HG02943 (cell line): ENCODE measurements around the gene DIAPH3.

ENCODE experiments used
- ATAC-seq: cut with Tn5 transposase; IDR thresholded peaks from one replicate; pipeline ENCODE4 v1.9.1; 2021; ENCODE audit warnings: mild to moderate bottlenecking, low read depth, moderate library complexity; ENCODE audit not compliant: unreplicated experiment

DIAPH3 gene

DNA sequence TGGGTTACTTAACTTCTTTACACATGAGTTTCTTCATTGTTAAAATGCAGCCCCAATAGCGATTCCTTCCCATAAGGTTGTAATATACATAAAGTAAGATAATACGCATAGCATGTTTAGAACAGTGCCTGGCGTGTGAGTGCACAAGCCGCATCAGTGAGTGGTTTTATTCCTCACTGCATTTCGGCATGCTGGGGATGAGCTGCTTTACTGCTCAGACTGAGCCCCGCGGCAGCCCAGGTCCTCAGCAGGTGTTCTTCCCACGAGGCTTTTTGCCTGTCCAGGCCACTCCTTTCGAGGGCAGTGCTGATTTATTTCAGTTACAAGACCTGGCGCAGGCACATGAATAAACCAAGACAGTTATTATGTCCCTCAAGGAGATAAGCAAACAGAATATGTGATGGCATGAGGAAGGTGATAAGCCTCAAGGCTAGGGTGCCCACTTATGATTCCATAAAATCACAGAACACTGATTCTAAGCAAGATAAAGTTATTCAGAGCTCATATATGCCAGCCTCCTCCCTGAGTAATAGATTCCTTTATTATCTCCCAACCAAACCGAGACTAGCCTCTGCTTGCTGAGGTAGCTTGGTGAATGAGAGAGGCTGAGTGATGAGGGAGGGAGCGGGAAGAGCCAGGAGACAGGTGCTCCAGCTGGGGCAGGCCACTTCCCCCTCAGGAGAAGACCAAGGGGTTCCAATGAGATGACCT is 505.5 kb downstream of the DIAPH3 start:
- no peak for ATAC-seq

DNA sequence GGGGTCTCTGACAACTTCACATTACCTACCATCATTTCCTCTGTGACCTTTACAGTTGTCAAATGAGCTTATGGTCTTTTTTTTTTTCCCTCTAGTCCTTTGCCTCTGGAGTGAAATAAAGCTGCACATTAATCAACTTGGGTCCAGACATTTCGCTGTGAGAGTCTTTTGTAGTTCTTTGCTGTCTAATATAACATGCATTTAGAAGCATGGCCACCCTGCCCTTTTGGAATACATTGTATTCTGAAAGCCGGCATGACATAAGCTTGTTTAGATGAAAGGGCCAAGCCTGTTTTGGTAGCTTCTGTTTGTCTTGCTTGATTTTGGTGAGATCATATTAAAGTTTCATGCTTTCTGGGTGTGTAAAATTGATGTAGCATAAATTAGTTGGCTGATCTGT is 509.8 kb downstream of the DIAPH3 start:
- no peak for ATAC-seq

DNA sequence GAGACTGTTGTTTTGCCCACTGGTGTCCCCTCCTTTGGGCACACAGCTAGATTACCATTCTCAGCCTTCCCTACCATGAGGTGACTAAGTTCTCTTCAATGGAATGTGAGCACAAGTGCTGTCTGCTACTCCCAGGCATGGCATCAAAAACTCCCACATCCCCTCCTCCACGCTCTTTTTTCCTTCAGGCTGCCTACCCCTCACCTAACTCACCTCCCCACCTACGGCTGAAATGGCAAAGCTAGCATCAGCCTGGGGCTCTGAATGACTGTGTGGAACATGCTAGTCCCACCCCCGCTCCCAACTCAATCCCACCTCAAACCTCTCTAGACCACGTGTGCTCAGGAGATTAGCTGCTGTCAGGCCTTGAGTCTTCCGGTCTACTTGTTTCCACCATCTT is 512.2 kb downstream of the DIAPH3 start:
- no peak for ATAC-seq

DNA sequence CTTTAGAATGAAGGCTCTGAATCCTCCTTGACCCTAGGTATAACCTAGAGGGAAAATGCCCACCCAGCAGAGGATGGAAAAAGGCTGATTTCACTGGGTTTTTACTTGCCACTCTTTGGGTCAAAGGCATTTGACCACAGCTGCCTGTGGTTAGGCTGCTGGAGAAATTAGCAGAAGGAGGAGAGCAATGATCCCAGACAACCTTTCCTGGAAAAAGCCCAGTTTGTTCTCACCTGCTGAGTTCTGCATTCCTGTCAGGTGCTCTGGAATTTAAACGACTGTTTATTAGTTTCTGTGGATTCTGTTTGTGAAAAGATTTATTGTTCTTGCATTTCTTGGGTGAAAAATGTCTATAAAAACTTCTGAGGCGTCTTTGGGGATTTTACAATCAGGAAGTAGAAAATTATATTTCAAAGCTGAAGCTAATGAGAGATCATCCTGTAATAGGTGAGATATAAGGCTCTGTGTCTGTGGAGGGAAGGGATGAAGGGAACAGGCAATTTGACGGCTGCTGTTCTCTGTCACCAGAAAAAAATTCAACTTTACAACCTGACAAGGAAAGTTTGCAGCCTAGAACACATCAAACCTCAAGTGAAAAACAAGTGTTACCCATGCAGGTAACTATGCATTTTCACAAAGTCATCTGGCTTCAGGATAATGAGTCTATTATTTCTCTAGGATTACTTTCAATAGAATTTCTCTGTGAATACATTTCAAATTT is 519.7 kb downstream of the DIAPH3 start:
- no peak for ATAC-seq

DNA sequence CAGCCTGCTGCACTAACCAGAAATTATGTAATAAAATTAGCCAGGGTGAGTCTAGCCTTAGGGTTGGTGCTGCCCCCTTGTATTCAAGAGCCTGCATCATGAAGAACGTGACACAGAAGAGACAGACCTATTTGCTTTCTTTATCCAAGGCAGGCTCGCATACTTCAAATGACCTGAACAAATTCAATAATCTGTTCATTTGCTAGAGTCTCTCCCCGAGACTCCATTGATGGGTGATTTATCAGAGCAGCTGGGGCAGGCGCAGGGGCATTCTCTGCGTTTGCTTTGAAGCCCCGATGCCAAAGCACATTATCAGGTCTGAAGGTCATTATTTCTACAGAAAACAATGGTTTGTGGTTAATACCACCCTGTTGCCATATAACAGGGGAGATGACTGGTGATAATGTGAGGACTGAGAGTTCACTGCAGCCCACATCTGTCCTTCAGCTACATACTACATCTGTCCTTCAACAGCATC is 520.3 kb downstream of the DIAPH3 start:
- no peak for ATAC-seq

DNA sequence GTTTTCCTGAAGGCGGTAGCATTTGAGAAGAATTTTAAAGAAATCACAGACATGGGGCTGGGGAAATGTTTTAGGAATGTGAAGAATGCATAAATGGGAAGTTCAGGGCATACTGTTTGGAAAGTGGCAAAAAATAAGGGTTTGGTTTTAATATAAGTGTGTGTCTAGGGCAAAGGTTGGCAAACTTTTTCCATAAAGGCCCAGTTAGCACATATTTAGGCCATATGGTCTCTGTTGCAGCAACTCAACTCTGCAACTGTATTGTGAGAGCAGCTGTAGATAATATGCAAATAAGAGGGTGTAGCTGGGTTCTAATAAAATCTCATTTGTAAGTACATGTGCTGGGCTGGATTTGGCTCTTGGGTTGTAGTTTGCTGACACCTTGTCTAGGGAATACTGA is 521.9 kb downstream of the DIAPH3 start:
- ATAC-seq = no peak

DNA sequence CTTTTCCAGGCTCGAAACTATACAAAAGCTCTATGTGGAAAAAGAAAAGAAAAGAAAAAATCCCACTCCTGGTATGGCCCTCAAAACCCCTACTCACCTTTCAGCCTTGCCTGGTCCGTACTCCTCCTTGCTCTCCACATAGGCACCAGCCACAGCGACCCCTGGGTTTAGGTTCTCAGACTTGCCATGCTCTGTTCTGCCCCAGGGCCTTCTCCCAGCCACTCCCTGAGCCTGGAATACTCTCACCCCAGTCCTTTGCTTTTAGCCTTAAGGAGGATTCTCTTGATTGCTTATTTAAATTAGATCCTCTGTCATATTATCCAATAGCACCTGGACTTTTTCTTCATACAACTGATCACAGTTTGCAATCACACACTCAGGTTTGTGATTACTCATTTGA is 522.5 kb downstream of the DIAPH3 start:
- ATAC-seq = no peak

DNA sequence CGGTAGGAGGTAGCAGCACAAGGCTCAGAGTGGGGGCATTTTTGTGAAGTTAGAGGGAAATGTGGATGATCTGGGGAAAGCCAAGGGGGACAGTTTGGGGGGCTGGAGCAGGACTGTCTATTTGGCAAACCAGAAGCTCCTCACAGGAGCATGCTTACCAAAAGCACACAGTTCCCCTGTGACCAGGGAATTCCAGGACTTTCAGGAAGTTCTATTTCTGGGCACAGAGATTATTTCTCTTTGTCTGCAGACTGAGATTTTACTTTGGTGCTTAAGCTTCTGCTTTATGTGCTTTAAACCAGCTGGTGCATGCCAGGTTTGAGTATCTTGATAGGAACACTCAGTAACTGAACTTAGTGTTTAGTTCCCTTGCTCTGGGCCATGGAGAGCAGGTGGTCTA is 525.3 kb downstream of the DIAPH3 start:
- no peak for ATAC-seq

DNA sequence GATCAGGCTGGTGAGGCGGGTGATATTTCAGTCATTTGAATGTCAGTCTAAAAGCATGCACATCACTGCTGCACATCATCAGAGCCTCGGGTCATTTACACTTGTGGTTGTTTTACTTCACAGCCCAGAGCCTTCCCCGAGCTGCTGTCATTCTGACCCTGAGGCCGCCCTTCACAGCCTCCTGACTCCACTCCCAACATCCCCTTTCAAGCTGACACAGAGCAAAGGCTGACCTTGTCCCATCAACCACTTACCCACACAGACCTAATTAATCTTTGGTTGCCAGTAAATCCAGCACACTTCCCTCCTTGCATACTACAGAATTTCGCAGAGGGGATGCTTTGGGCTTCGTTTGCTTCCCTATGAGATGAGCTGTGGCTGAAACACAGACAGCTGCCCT is 528.1 kb downstream of the DIAPH3 start:
- no peak for ATAC-seq

DNA sequence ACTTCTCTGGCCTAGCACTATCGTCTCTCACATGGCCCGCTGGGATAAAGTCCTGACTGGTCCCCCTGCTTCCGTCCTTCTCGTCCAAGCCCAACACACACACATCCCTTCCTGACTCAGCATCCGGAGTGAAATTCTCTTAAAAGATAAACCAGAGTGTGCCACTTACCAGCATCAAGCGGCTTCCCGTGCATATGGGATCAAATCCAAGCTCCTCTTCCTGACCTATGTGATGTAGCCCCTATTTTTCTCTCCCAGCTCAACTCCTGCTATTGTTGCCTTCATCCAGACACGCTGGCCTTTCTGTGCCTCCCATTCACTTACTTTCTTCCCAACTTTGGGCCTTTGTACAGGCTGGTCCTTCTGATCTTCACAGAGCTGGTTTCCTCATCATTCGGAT is 530.4 kb downstream of the DIAPH3 start:
- ATAC-seq = no peak

DNA sequence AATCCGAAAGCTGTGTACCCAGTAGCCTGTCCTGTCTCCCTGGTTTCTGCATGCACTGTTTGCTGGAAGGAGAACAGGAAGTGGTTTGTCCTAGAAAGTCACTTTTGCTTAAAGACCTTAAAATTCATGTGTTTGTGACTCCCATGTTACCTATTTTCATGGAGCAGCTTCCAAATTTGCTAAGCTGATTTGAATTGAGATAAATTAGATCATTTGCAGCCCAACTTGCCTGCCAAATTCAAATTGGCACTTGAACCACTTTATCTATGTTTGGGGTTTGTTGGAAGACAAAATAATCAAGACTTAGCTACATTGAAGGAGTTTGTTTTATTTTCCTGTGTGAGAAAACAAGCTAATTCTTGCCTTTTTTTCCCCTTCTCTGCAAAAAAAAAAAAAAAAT is 532.5 kb downstream of the DIAPH3 start:
- ATAC-seq = no peak

DNA sequence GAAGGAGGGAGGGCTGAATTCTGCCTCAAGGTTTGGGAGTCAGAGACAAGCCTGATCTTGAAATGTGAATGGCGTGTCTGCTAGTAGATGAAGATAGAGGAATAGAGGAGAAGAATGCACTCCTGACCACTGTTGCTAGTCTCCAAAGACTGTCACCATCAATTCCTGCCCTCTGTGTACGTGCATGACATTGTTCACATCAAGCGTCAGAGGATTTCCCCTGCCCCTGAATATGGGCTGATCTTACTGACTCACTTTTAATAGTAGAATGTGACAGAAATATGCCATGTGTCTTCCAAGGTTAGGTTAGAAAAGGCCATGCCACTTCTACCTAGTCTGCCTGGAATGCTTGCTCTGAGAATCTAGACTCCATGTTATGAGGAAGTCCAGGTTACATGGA is 538.6 kb downstream of the DIAPH3 start:
- ATAC-seq = no peak

DNA sequence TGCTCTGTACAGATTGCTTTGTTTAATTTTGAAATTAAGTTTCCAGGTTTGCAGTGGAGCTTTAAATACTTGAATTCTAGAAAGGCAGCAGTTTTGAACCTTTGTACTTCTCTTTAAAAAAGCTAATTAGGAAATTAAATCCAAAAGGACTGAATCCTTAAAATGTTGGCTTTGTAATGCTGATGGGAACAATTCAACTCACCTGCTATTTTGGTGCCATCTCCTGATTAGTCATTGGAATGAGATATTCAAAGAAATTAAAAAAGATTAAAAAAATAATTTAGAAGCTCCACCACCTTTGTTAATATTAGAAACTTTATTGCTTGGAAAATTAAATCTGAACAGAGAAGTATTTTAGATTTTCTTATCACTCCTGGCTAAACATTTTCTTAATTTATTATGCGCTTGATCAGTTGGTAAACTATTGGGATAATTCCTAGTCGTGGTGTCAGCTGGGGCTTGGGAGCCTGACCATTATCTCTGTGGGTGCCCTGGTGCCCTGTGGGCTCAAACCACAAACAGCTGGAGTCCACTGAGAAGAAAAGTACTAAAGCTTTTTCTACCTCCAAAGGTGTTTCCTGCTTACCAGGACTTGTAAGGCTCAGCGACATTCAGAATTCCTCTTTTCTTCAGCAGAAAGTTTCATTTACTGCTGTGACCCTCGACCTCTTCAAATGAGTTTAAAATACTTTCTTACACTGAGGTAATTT is 540.4 kb downstream of the DIAPH3 start:
- ATAC-seq = no peak

DNA sequence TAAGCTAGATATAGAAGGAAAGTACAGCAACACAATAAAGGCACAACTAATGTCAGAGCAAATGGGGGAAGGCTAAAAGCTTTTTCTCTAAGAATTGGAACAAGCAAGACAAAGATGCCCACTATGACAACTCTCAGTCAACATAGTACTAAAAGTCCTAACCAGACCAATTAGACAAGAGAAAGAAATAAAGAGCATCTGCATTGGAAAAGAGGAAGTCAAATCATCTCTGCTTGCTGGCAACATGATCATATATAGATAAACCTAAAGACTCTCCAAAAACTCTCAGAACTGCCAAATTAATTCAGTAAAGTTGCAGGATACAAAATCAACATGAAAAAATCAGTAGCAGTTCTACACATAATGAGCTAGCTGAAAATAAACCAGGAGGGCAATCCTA is 542.0 kb downstream of the DIAPH3 start:
- no peak for ATAC-seq
